Keratinocyte (primary cell): ENCODE data around the gene CGNL1.

Experiments
- EZH2 ChIP-seq: IDR thresholded peaks from one replicate; pipeline ENCODE4 v1.6.1; 2012; ENCODE audit warnings: inconsistent platforms, mild to moderate bottlenecking, low read length, moderate library complexity
- TF ChIP-seq, protein P1 (sequence below), 3 experiments: IDR thresholded peaks in 1 of 3; conservative IDR thresholded peaks in 1 of 3; optimal IDR thresholded peaks in 1 of 3; 2 replicates in 2 of 3; 3 replicates in 1 of 3; pipeline versions ENCODE3 to v1.5.1; 2011; ENCODE audit warnings: low read length in 3 of 3, mild to moderate bottlenecking in 3 of 3, moderate library complexity in 2 of 3, control low read depth in 1 of 3, inconsistent platforms in 1 of 3; ENCODE audit not compliant: insufficient read depth in 2 of 3; ENCODE audit errors: extremely low read depth in 1 of 3

DNA sequence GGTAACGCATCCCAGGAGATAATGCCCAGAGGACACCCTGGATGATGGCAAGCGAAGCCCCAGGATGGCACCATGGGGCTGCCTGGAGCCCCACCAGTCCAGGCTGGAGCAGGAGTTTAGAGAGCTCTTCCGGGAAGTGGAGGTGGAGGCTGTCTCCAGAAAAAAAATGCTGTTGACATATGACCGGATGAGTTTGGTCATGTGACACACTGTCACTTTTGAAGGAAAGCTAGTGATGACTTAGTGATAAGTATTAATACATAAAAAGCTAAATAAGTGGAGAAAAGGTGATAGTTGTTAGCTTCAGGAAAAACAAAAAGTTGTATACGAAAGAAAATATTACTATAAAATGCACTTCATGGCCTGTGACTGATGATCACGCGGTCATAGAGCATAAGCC, 195.4 kb downstream of the CGNL1 start:
- TF ChIP-seq, protein P1, sequence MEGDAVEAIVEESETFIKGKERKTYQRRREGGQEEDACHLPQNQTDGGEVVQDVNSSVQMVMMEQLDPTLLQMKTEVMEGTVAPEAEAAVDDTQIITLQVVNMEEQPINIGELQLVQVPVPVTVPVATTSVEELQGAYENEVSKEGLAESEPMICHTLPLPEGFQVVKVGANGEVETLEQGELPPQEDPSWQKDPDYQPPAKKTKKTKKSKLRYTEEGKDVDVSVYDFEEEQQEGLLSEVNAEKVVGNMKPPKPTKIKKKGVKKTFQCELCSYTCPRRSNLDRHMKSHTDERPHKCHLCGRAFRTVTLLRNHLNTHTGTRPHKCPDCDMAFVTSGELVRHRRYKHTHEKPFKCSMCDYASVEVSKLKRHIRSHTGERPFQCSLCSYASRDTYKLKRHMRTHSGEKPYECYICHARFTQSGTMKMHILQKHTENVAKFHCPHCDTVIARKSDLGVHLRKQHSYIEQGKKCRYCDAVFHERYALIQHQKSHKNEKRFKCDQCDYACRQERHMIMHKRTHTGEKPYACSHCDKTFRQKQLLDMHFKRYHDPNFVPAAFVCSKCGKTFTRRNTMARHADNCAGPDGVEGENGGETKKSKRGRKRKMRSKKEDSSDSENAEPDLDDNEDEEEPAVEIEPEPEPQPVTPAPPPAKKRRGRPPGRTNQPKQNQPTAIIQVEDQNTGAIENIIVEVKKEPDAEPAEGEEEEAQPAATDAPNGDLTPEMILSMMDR (optimal IDR thresholded peaks at IDR 0.05 in 1 of 3, IDR thresholded peaks at IDR 0.05 in 1 of 3, conservative IDR thresholded peaks at IDR 0.05 in 1 of 3; ENCODE audit: extremely low read depth in 1 of 3, insufficient read depth in 2 of 3, low read length in 3 of 3), result no peak
- TF ChIP-seq EZH2, result no peak
